NT2/D1 (cell line): ENCODE data around the gene TRRAP.

Experiments
- SUZ12 ChIP-seq: IDR thresholded peaks from 2 replicates; pipeline ENCODE4 v1.6.1; 2011; ENCODE audit not compliant: insufficient read length, insufficient read depth; ENCODE audit errors: extremely low read depth
- YY1 ChIP-seq: IDR thresholded peaks from 2 replicates; pipeline ENCODE4 v1.6.1; 2011; ENCODE audit not compliant: insufficient read length, insufficient read depth
- ZNF274 ChIP-seq: IDR thresholded peaks from 2 replicates; pipeline ENCODE4 v1.6.1; 2011; ENCODE audit warnings: mild to moderate bottlenecking, low read depth, low read length

DNA sequence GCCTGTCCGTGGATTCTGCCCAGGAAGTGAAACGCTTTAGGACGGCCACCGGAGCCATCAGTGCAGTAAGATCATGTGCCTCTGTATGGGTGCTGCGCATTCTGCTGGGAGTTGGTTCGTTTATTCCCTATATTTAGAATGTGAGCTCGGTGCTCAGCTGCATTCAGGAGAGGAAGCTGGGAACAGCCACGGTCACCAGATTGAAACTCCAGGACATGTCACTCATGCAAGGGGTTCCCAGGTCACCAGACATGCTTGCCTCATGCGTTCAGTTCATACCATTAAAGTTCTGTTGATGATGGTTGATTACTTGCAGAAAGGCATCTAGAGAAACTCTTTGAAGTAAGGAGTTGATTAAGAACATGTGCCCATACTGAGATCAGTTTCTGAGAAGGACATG, 78.1 kb downstream of the TRRAP start:
- TF ChIP-seq ZNF274 (no peak), YY1 (no peak), SUZ12 (no peak)
